Measurements from ENCODE around the gene ADGRF3. TPM values are rescaled to one million over a fixed set of nuclear protein-coding genes. Genes with fewer than 3 reads are reported as not detected.

ADGRF3 gene
- total and polyA plus RNA-seq, 2 of the 8 experiments (the other 6 are each of a cell fraction or from before 2014, with no cell fraction given): 0.54 to 0.69 TPM

DNA sequence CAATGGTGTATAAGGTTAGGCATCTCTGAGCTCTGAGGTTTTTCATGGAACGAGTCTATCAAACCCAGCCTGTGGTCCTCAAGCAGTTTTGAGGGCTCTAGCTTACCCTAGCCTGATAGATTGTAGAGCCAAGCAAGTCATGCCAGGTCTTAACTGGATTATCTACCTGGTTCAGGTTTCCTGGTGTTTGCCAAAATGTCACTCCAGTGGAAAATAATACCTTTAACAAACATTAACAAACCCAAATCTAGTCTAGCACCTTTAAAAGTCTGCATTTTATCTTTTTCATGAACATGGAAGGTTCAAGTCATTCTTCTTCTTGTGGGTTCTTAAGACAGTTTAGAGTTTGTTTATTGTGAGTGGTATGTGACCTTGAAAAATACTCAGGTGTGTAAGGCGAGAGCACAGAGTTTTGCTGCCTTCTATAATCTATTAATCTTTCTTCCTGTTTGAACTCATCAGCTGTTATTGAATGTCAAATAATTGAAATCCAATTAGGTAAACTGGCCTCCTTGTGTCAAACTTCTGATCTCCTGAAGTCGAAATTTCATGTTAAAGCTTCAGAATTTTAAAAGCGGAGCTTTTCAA, 13.4 kb upstream of the ADGRF3 start (continued):
- TF ChIP-seq KDM1A (IDR thresholded peaks at IDR 0.05; ENCODE audit: borderline replicate concordance, low read length): no peak
- no peak for TF ChIP-seq BRCA1 (IDR thresholded peaks at IDR 0.05; ENCODE audit: low read depth, low read length)
